Stimulated activated naive B cell treated with anti-CD40 and anti-IgM and Interleukin-4, amounts not matched to agents 10 μg/mL and 1 μg/mL and 100 μg/mL, for 72 hours (primary cell): ENCODE measurements around the gene KIF11.
A peak's percentile ranks its signal among the peaks of the same experiment; 100 is the strongest.

Experiments
- ATAC-seq, 2 donors: fragments of 150-1000 bp; cut with Tn5 transposase; replicated peaks; 2 replicates each; pipeline ENCODE4 v1.10.0; 2021; ENCODE audit warnings: moderate library complexity in 1 of 2
- DNase-seq: peaks from one replicate; pipeline ENCODE4 v3.0.0; 2021
- H3K27ac Mint-ChIP-seq: one replicate; pipeline ENCODE4 v1.8.0; 2022; ENCODE audit warnings: mild to moderate bottlenecking, mixed read lengths
- H3K27me3 Mint-ChIP-seq, 2 donors: one replicate each; pipeline ENCODE4 v1.8.0; 2022; ENCODE audit warnings: mixed read lengths in 2 of 2
- H3K36me3 Mint-ChIP-seq, 2 donors: one replicate each; pipeline ENCODE4 v1.8.0; 2022; ENCODE audit warnings: mixed read lengths in 2 of 2, mild to moderate bottlenecking in 1 of 2
- H3K4me1 Mint-ChIP-seq, 2 donors: one replicate each; pipeline ENCODE4 v1.8.0; 2022; ENCODE audit warnings: mixed read lengths in 2 of 2, mild to moderate bottlenecking in 1 of 2
- H3K4me3 Mint-ChIP-seq, 2 donors: one replicate each; pipeline ENCODE4 v1.8.0; 2022; ENCODE audit warnings: mild to moderate bottlenecking in 2 of 2, mixed read lengths in 2 of 2, moderate library complexity in 1 of 2
- H3K9me3 Mint-ChIP-seq, 2 donors: one replicate each; pipeline ENCODE4 v1.8.0; 2022; ENCODE audit warnings: mixed read lengths in 2 of 2, mild to moderate bottlenecking in 1 of 2

Gene KIF11

GRCh38 chr10:92696606-92697383 is 103.9 kb downstream of the KIF11 start:
- Mint-ChIP-seq H3K4me1 (peaks cover 39 to 58% of the 10 kb centered on the region in 2 donors), H3K9me3 (no peaks in the 10 kb centered on the region), H3K27ac (peak overlapping the region; percentile 79), H3K27me3 (no peaks in the 10 kb centered on the region), H3K4me3 (no peak overlapping the region), H3K36me3 (peaks cover 5 to 19% of the 10 kb centered on the region in 2 donors)
- no peak for ATAC-seq
- DNase-seq = no peak

GRCh38 chr10:92697663-92698511 is 105.0 kb downstream of the KIF11 start:
- no peaks in the 10 kb centered on the region for H3K27me3 Mint-ChIP-seq
- peaks cover 5 to 11% of the 10 kb centered on the region in 2 donors for H3K36me3 Mint-ChIP-seq
- DNase-seq (no peak), ATAC-seq (peak in 1 of 2 donors; percentile 30)
- H3K4me1 Mint-ChIP-seq = peaks cover 39 to 56% of the 10 kb centered on the region in 2 donors
- peak overlapping the region; percentile 45 for H3K27ac Mint-ChIP-seq
- H3K4me3 Mint-ChIP-seq = peak overlapping the region; percentile 8 to 47
- no peaks in the 10 kb centered on the region for H3K9me3 Mint-ChIP-seq

GRCh38 chr10:92699193-92699517 is 106.2 kb downstream of the KIF11 start:
- peak overlapping the region; percentile 82 to 83 for H3K4me3 Mint-ChIP-seq
- peaks cover 5 to 9% of the 10 kb centered on the region in 2 donors for H3K36me3 Mint-ChIP-seq
- DNase-seq = no peak
- H3K4me1 Mint-ChIP-seq = peaks cover 39 to 54% of the 10 kb centered on the region in 2 donors
- ATAC-seq = no peak
- H3K9me3 Mint-ChIP-seq = no peaks in the 10 kb centered on the region
- no peaks in the 10 kb centered on the region for H3K27me3 Mint-ChIP-seq
- peak overlapping the region; percentile 72 for H3K27ac Mint-ChIP-seq

GRCh38 chr10:92699518-92700381 is 106.8 kb downstream of the KIF11 start:
- H3K4me3 Mint-ChIP-seq = peak overlapping the region; percentile 82 to 83
- peak overlapping the region; percentile 72 for H3K27ac Mint-ChIP-seq
- DNase-seq (peak; percentile 34), ATAC-seq (peak; percentile 70 to 72)
- peaks cover 5% of the 10 kb centered on the region in 2 donors for H3K36me3 Mint-ChIP-seq
- no peaks in the 10 kb centered on the region for H3K9me3 Mint-ChIP-seq
- no peaks in the 10 kb centered on the region for H3K27me3 Mint-ChIP-seq
- peaks cover 34 to 50% of the 10 kb centered on the region in 2 donors for H3K4me1 Mint-ChIP-seq

- DNase-seq (no peak), ATAC-seq (peak; percentile 42 to 55)
- no peaks in the 10 kb centered on the region for H3K36me3 Mint-ChIP-seq
- peak overlapping the region; percentile 49 for H3K27ac Mint-ChIP-seq
- H3K9me3 Mint-ChIP-seq = no peaks in the 10 kb centered on the region
- H3K27me3 Mint-ChIP-seq = no peaks in the 10 kb centered on the region
- peaks cover 30 to 37% of the 10 kb centered on the region in 2 donors for H3K4me1 Mint-ChIP-seq
- peak overlapping the region; percentile 60 to 71 for H3K4me3 Mint-ChIP-seq
Measured at GRCh38 chr10:92702301-92702916, 109.5 kb downstream of the KIF11 start.
